Left renal pelvis (tissue), 4 donors: ENCODE results near the gene PSME1. TPM values are rescaled to one million over a fixed set of nuclear protein-coding genes. Genes with fewer than 3 reads are reported as not detected.

Experiments used
- DNase-seq, 4 donors: peaks; one replicate each; pipeline ENCODE4 v3.0.0-alpha.2; 2013; ENCODE audit warnings: low read depth in 4 of 4, low spot score in 3 of 4
- polyA plus RNA-seq, 4 donors: library from polyadenylated mRNA; unstranded; fragments of 120-200 nt; gene quantifications; one replicate each; pipeline ENCODE4 v1.2.1, GENCODE V29; 2013; ENCODE audit not compliant: insufficient read length in 4 of 4

Gene PSME1
- polyA plus RNA-seq, 4 donors, result 131 to 226 (median 197) TPM

DNA sequence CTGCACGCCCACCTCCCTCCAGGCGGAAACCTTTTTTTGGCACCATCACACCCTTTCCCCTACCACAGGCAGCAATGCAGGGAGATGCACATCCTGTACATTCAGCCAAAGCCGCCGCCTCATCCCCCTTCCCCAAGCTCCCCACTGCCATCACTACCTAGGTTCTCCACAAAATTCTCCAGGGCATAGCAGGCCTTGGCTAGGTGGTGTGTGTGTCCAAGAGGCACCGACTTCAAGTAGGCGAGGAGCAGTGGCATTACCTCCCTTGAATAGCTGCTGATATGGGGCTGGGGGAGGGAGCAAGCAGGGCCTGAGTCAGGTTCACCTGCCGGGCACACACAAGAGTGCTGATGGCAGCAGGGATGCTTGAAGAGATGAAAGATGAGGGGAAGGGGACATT is 49.0 kb downstream of the PSME1 start:
- DNase-seq, result no peak

DNA sequence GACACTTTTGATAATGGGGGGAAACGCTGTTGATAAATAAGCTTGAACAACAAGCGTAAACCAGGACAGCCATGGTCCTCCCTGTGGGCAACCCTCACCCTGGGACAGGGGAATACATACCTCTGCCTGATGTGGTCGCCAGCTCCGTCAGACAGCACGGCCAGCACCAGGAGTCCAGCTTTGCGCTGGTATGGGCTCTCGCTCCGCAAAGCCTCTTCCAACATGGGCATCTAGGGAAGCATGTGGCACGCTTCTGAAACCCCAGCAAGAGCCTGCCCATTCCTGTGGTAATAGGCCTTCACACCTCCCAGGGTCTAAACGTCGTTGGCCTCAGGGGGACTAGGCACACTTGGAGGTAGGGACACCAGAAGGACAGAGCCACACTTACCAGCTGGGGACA is 49.7 kb downstream of the PSME1 start:
- DNase-seq, result no peak

DNA sequence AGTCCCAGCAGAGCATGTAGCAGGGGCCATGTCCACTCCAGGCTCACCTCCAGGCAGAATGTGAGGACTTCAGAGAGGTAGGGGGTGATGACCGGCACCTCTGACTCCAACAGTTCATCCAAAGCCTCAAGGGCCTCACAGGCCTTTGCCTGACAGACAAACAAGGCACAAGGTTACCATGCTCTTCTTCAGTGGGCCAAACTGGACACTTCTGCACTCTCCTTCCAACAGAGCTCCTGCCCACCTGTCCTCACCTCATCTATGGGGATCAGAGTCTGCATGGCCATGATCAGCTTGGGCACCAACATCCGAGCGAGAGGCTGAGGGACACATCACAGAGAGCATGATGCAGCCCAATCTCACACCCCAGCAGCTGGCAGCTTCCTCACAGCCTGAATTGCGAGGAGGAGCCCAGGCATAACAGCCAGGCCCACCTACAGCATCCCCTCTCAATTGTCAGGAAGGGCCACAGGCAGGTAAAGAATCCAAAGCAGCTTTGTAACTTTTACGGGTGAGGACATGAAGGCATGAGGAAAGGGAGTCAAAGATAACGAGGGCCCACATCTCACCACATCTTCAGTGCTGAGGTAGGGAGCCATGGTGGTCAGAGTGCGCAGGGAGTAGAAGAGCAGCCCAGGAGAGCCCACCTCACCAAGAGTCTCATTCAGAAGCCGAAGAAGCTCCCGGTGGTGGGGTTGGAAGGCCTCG is 51.0 kb downstream of the PSME1 start:
- DNase-seq, result no peak

DNA sequence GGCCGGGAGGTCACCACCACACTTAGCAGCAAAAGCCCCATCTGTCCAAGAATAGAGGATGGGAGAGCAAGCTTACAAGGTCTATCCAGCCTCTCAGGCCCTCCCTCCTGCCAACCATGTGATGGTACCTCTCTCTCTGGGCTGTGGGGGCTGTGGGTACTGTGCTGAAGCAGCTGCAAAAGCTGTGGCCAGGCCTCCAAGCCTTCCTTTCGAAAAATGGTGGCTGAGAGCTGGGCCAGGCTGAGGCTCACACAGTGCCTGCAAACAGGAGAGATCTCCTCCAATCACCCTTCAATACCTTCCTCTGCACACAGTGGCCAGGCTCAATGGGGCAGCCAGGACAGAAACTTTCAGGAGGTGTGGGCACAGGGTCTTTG is 51.5 kb downstream of the PSME1 start:
- DNase-seq, result no peak

Other genes with a start within 250 kb of the PSME1 start
- gene DHRS4, start 182.4 kb upstream of the PSME1 start, polyA plus RNA-seq, result 10 to 100 TPM; 28.3 to 50.8 (median 44.2) TPM
- 10 to 100 TPM; 27.6 to 52.8 (median 31.4) TPM for gene DHRS4L2, start 147.3 kb upstream of the PSME1 start, polyA plus RNA-seq
- gene CARMIL3, start 84.2 kb upstream of the PSME1 start, polyA plus RNA-seq, result 1 to 10 TPM; 1.2 to 2.0 (median 1.8) TPM
- not detected for gene CPNE6, start 64.6 kb upstream of the PSME1 start, polyA plus RNA-seq
- 10 to 100 TPM in 3 of 4 donors, 1 to 10 TPM in 1; 7.7 to 31.0 (median 24.0) TPM for gene PCK2, start 41.9 kb upstream of the PSME1 start, polyA plus RNA-seq
- 10 to 100 TPM; 41.2 to 90.6 (median 73.0) TPM for gene DCAF11, start 21.4 kb upstream of the PSME1 start, polyA plus RNA-seq
- gene NRL, start 21.2 kb upstream of the PSME1 start, polyA plus RNA-seq, result 1 to 10 TPM in 3 of 4 donors, under 1 TPM in 1; 0.59 to 4.1 (median 2.1) TPM
- 1 to 10 TPM in 1 of 4 donors, under 1 TPM in 3; 0.55 to 1.6 (median 0.79) TPM for gene FITM1, start 5.5 kb upstream of the PSME1 start, polyA plus RNA-seq
- gene EMC9, start 5.4 kb downstream of the PSME1 start, polyA plus RNA-seq, result 10 to 100 TPM in 3 of 4 donors, 1 to 10 TPM in 1; 9.7 to 21.4 (median 19.4) TPM
- gene PSME2, start 10.4 kb downstream of the PSME1 start, polyA plus RNA-seq, result 100 to 1,000 TPM; 134 to 185 (median 166) TPM
- gene RNF31, start 11.3 kb downstream of the PSME1 start, polyA plus RNA-seq, result 10 to 100 TPM; 44.8 to 59.8 (median 47.4) TPM
- gene IRF9, start 25.1 kb downstream of the PSME1 start, polyA plus RNA-seq, result 10 to 100 TPM; 46.1 to 68.1 (median 57.0) TPM
- gene REC8, start 35.9 kb downstream of the PSME1 start, polyA plus RNA-seq, result 100 to 1,000 TPM in 1 of 4 donors, 10 to 100 TPM in 3; 28.0 to 100 (median 57.9) TPM
- gene IPO4, start 52.6 kb downstream of the PSME1 start, polyA plus RNA-seq, result 10 to 100 TPM; 19.8 to 39.5 (median 31.0) TPM
- 10 to 100 TPM; 32.9 to 43.7 (median 35.4) TPM for gene TM9SF1, start 59.2 kb downstream of the PSME1 start, polyA plus RNA-seq
- 10 to 100 TPM in 1 of 4 donors, 1 to 10 TPM in 3; 4.2 to 12.0 (median 5.6) TPM for gene TSSK4, start 69.5 kb downstream of the PSME1 start, polyA plus RNA-seq
- gene CHMP4A, start 77.3 kb downstream of the PSME1 start, polyA plus RNA-seq, result 10 to 100 TPM; 27.8 to 58.4 (median 52.0) TPM
- 10 to 100 TPM in 3 of 4 donors, 1 to 10 TPM in 1; 8.3 to 16.9 (median 11.3) TPM for gene MDP1, start 79.9 kb downstream of the PSME1 start, polyA plus RNA-seq
- 100 to 1,000 TPM; 189 to 230 (median 217) TPM for gene NEDD8, start 96.2 kb downstream of the PSME1 start, polyA plus RNA-seq
- gene GMPR2, start 96.7 kb downstream of the PSME1 start, polyA plus RNA-seq, result 100 to 1,000 TPM in 3 of 4 donors, 10 to 100 TPM in 1; 65.6 to 124 (median 117) TPM
- 10 to 100 TPM; 57.3 to 62.1 (median 60.1) TPM for gene TINF2, start 106.4 kb downstream of the PSME1 start, polyA plus RNA-seq
- gene TGM1, start 127.0 kb downstream of the PSME1 start, polyA plus RNA-seq, result 1 to 10 TPM; 1.6 to 6.6 (median 2.6) TPM
- gene RABGGTA, start 135.4 kb downstream of the PSME1 start, polyA plus RNA-seq, result 10 to 100 TPM; 19.4 to 28.6 (median 20.3) TPM
- gene DHRS1, start 163.6 kb downstream of the PSME1 start, polyA plus RNA-seq, result 10 to 100 TPM; 27.8 to 54.8 (median 43.2) TPM
- gene NOP9, start 163.7 kb downstream of the PSME1 start, polyA plus RNA-seq, result 10 to 100 TPM; 20.0 to 27.0 (median 25.4) TPM
- 10 to 100 TPM; 20.2 to 28.4 (median 24.5) TPM for gene CIDEB, start 171.8 kb downstream of the PSME1 start, polyA plus RNA-seq
- gene LTB4R2, start 173.9 kb downstream of the PSME1 start, polyA plus RNA-seq, result 1 to 10 TPM; 1.7 to 4.4 (median 3.0) TPM
- 1 to 10 TPM; 2.1 to 6.5 (median 4.9) TPM for gene LTB4R, start 175.3 kb downstream of the PSME1 start, polyA plus RNA-seq
- gene ADCY4, start 198.9 kb downstream of the PSME1 start, polyA plus RNA-seq, result 10 to 100 TPM in 3 of 4 donors, 1 to 10 TPM in 1; 8.4 to 23.3 (median 20.0) TPM
- 1 to 10 TPM; 2.3 to 4.3 (median 3.8) TPM for gene RIPK3, start 203.8 kb downstream of the PSME1 start, polyA plus RNA-seq
- gene NFATC4, start 232.0 kb downstream of the PSME1 start, polyA plus RNA-seq, result 100 to 1,000 TPM in 1 of 4 donors, 10 to 100 TPM in 3; 52.5 to 151 (median 78.2) TPM